GM19463 (cell line): ENCODE measurements around the gene DPH5.
"Not testable (repeated sequence)": the region's sequence is repeated elsewhere in the genome, so short reads cannot be mapped to it uniquely, and the experiment has no call there.

ENCODE experiments used
- ATAC-seq: cut with Tn5 transposase; IDR thresholded peaks from one replicate; pipeline ENCODE4 v1.9.1; 2021; ENCODE audit warnings: mild to moderate bottlenecking, moderate library complexity; ENCODE audit not compliant: unreplicated experiment

The DPH5 gene

GRCh38 chr1:101032129-101032528 is 6.5 kb upstream of the DPH5 start:
- not testable (repeated sequence) for ATAC-seq

- no peak for ATAC-seq
These were observed 5.3 kb upstream of the DPH5 start for GRCh38 chr1:101030881-101031280.

- no peak for ATAC-seq
These were observed 3.6 kb upstream of the DPH5 start for GRCh38 chr1:101029184-101029583.

GRCh38 chr1:101028466-101028865 is 2.9 kb upstream of the DPH5 start:
- no peak for ATAC-seq

- no peak for ATAC-seq
These were observed 1.7 kb upstream of the DPH5 start for GRCh38 chr1:101027194-101027772.

GRCh38 chr1:101026430-101026788 is 825 bp upstream of the DPH5 start:
- ATAC-seq, result no peak

GRCh38 chr1:101025283-101025656 is 314 bp downstream of the DPH5 start:
- peak; percentile 25 for ATAC-seq

GRCh38 chr1:101022294-101022693 is 3.3 kb downstream of the DPH5 start:
- ATAC-seq, result no peak

GRCh38 chr1:101017448-101017847 is 8.1 kb downstream of the DPH5 start:
- ATAC-seq, result no peak

GRCh38 chr1:101013776-101014175 is 11.8 kb downstream of the DPH5 start:
- ATAC-seq, result no peak

GRCh38 chr1:101008229-101008834 is 17.3 kb downstream of the DPH5 start:
- ATAC-seq, result no peak

GRCh38 chr1:101006553-101006952 is 19.0 kb downstream of the DPH5 start:
- ATAC-seq, result no peak

- no peak for ATAC-seq
These were observed 19.7 kb downstream of the DPH5 start for GRCh38 chr1:101005871-101006270.

GRCh38 chr1:101005183-101005582 is 20.4 kb downstream of the DPH5 start:
- no peak for ATAC-seq

GRCh38 chr1:101004670-101005069 is 20.9 kb downstream of the DPH5 start:
- ATAC-seq, result no peak

- peak; percentile 64 for ATAC-seq
These were observed 21.5 kb downstream of the DPH5 start for GRCh38 chr1:101004061-101004460.

GRCh38 chr1:101003012-101003650 is 22.5 kb downstream of the DPH5 start:
- ATAC-seq, result no peak

GRCh38 chr1:101002551-101002950 is 23.0 kb downstream of the DPH5 start:
- no peak for ATAC-seq

GRCh38 chr1:101000131-101000873 is 25.3 kb downstream of the DPH5 start:
- no peak for ATAC-seq

- no peak for ATAC-seq
These were observed 27.2 kb downstream of the DPH5 start for GRCh38 chr1:100998426-100998825.

- no peak for ATAC-seq
These were observed 30.2 kb downstream of the DPH5 start for GRCh38 chr1:100995198-100995988.
